Astrocyte (in vitro differentiated cells and primary cell): ENCODE measurements around the gene HHIP. TPM values are rescaled to one million over a fixed set of nuclear protein-coding genes. Genes with fewer than 3 reads are reported as not detected.

Experiments used
- DNase-seq: peaks from one replicate; pipeline ENCODE4 v3.0.0-alpha.2; 2010; ENCODE audit warnings: low read depth
- FAIRE-seq: peaks from 2 replicates; lab custom pipeline; 2011; peaks lifted over from hg19 to GRCh38; lab: Jason Lieb, UNC
- H2AFZ ChIP-seq: 2 replicates; pipeline ENCODE4 v1.6.0; 2012; ENCODE audit warnings: low read depth, low read length, inconsistent platforms
- H3K27ac ChIP-seq: 2 replicates; pipeline ENCODE4 v1.5.1; 2011; ENCODE audit warnings: low read depth, low read length, inconsistent platforms
- H3K27me3 ChIP-seq: 2 replicates; pipeline ENCODE4 v1.6.0; 2011; ENCODE audit warnings: low read length, inconsistent platforms; ENCODE audit not compliant: insufficient read depth
- H3K36me3 ChIP-seq: 2 replicates; pipeline ENCODE4 v1.5.1; 2011; ENCODE audit warnings: low read length, inconsistent platforms; ENCODE audit not compliant: insufficient read depth
- H3K4me1 ChIP-seq: 2 replicates; pipeline ENCODE4 v1.5.1; 2011; ENCODE audit warnings: low read length, inconsistent platforms; ENCODE audit not compliant: insufficient read depth
- H3K4me2 ChIP-seq: 2 replicates; pipeline ENCODE4 v1.6.0; 2012; ENCODE audit warnings: low read length, inconsistent platforms
- H3K4me3 ChIP-seq: 2 replicates; pipeline ENCODE4 v1.5.1; 2011; ENCODE audit warnings: low read depth, mild to moderate bottlenecking, low read length, inconsistent platforms; ENCODE audit not compliant: insufficient read depth
- H3K79me2 ChIP-seq: 2 replicates; pipeline ENCODE4 v1.6.0; 2012; ENCODE audit warnings: mild to moderate bottlenecking, low read length, inconsistent platforms; ENCODE audit not compliant: insufficient read depth
- H3K9ac ChIP-seq: 2 replicates; pipeline ENCODE4 v1.6.0; 2012; ENCODE audit warnings: mild to moderate bottlenecking, low read length, inconsistent platforms
- H3K9me3 ChIP-seq: 2 replicates; pipeline ENCODE4 v1.5.1; 2012; ENCODE audit warnings: low read depth, mild to moderate bottlenecking, low read length, inconsistent platforms; ENCODE audit not compliant: insufficient read depth
- H4K20me1 ChIP-seq: 2 replicates; pipeline ENCODE4 v1.6.0; 2012; ENCODE audit warnings: low read length, inconsistent platforms; ENCODE audit not compliant: insufficient read depth
- H3K27ac Mint-ChIP-seq: one replicate; pipeline ENCODE4 v1.8.0; 2021; ENCODE audit warnings: mild to moderate bottlenecking, mixed read lengths; ENCODE audit not compliant: unreplicated experiment
- H3K27me3 Mint-ChIP-seq: one replicate; pipeline ENCODE4 v1.8.0; 2021; ENCODE audit warnings: low read depth, mixed read lengths; ENCODE audit not compliant: unreplicated experiment
- H3K36me3 Mint-ChIP-seq: one replicate; pipeline ENCODE4 v1.8.0; 2021; ENCODE audit warnings: low read depth, mixed read lengths; ENCODE audit not compliant: unreplicated experiment
- H3K4me1 Mint-ChIP-seq: one replicate; pipeline ENCODE4 v1.8.0; 2021; ENCODE audit warnings: low read depth, mixed read lengths; ENCODE audit not compliant: unreplicated experiment
- H3K4me3 Mint-ChIP-seq: one replicate; pipeline ENCODE4 v1.8.0; 2021; ENCODE audit warnings: mild to moderate bottlenecking, moderate library complexity, mixed read lengths; ENCODE audit not compliant: unreplicated experiment
- H3K9me3 Mint-ChIP-seq: one replicate; pipeline ENCODE4 v1.8.0; 2021; ENCODE audit warnings: mild to moderate bottlenecking, mixed read lengths; ENCODE audit not compliant: unreplicated experiment
- CTCF ChIP-seq: IDR thresholded peaks from 2 replicates; pipeline ENCODE4 v1.5.1; 2011; ENCODE audit warnings: low read depth, mild to moderate bottlenecking, inconsistent platforms, low read length, moderate library complexity; ENCODE audit not compliant: insufficient read depth
- EZH2 ChIP-seq: IDR thresholded peaks from 2 replicates; pipeline ENCODE4 v1.6.1; 2012; ENCODE audit warnings: mild to moderate bottlenecking, low read length, inconsistent platforms; ENCODE audit not compliant: insufficient read depth
- total RNA-seq: library from RNA; stranded (reverse); gene quantifications from 2 replicates; pipeline ENCODE4 v1.2.1, GENCODE V29; 2021

Gene HHIP
- total RNA-seq, 1 donor from 2014 or later = 4.0 TPM

- no peak for FAIRE-seq
- no peaks in the 10 kb centered on the region for H3K36me3 Mint-ChIP-seq
These were observed 34.1 kb upstream of the HHIP start for GRCh38 chr4:144611850-144612249.

DNA sequence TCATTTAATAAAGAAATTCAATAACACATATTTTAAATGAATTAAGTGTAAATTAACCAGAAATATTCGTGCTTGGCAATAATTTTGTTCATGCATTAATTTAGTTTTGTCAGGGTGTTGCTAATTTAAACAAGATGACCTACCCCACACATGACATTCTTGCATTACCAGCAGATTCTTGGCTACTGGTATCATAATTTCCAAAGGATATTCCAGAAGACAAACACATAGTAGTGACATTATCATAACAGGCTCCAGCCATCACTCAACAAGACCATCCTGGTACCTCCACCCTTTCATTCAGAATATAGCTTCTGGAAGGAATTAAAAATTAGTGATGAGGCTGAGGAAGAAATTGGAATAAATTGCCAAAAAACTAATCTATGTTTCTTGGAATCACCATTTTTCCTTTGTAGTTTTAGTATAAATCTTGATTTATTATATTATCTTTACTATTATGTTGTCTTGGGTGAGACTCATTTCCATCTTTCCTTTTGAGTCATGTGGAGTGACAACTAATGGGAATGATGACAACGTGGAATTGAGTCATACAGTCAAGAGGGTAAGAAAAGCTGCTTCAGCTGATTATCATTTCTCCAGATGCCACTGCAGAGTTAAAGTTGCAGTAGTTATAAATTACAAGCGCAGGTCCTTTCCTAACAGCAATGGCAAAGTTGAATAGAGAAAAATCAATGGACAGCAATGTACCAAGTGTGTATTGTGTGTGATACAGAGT is 30.9 kb upstream of the HHIP start:
- Histone ChIP-seq H3K79me2 (no peaks in the 10 kb centered on the region), H3K4me1 (peaks cover 7% of the 10 kb centered on the region), H3K4me3 (no peak overlapping the region), H2AFZ (no peak overlapping the region), H3K27ac (no peak overlapping the region), H3K27me3 (no peaks in the 10 kb centered on the region), H3K36me3 (no peaks in the 10 kb centered on the region), H3K9ac (no peak overlapping the region), H4K20me1 (no peaks in the 10 kb centered on the region), H3K4me2 (no peak overlapping the region), H3K9me3 (no peaks in the 10 kb centered on the region)
- peaks cover 2% of the 10 kb centered on the region for H3K4me1 Mint-ChIP-seq
- FAIRE-seq (peak; percentile 37), DNase-seq (peak; percentile 43)
- no peak overlapping the region for H3K4me3 Mint-ChIP-seq
- no peaks in the 10 kb centered on the region for H3K36me3 Mint-ChIP-seq
- no peak overlapping the region for H3K27ac Mint-ChIP-seq
- no peaks in the 10 kb centered on the region for H3K9me3 Mint-ChIP-seq
- TF ChIP-seq EZH2 = no peak
- no peak for TF ChIP-seq CTCF
- H3K27me3 Mint-ChIP-seq = peaks cover 2% of the 10 kb centered on the region

More at GRCh38 chr4:144611850-144612249, 34.1 kb upstream of the HHIP start:
- Histone ChIP-seq H3K36me3 (no peaks in the 10 kb centered on the region), H4K20me1 (no peaks in the 10 kb centered on the region), H2AFZ (no peak overlapping the region), H3K4me3 (no peak overlapping the region), H3K4me1 (peaks cover 7% of the 10 kb centered on the region), H3K9ac (no peak overlapping the region), H3K79me2 (no peaks in the 10 kb centered on the region), H3K27ac (no peak overlapping the region), H3K4me2 (no peak overlapping the region), H3K27me3 (no peaks in the 10 kb centered on the region), H3K9me3 (no peaks in the 10 kb centered on the region)
- TF ChIP-seq EZH2 (no peak), CTCF (peak; percentile 25)
- Mint-ChIP-seq H3K9me3 (no peaks in the 10 kb centered on the region), H3K4me1 (peaks cover 2% of the 10 kb centered on the region), H3K27me3 (no peaks in the 10 kb centered on the region), H3K4me3 (no peak overlapping the region), H3K27ac (no peak overlapping the region)
- no peak for DNase-seq

- Histone ChIP-seq H4K20me1 (no peaks in the 10 kb centered on the region), H3K9ac (no peak overlapping the region), H3K4me3 (no peak overlapping the region), H3K9me3 (no peaks in the 10 kb centered on the region), H3K4me1 (no peaks in the 10 kb centered on the region), H3K36me3 (no peaks in the 10 kb centered on the region), H3K27ac (no peak overlapping the region), H3K4me2 (no peak overlapping the region), H2AFZ (no peak overlapping the region), H3K27me3 (no peaks in the 10 kb centered on the region), H3K79me2 (no peaks in the 10 kb centered on the region)
- no peak for TF ChIP-seq CTCF
- no peak for TF ChIP-seq EZH2
- Mint-ChIP-seq H3K9me3 (no peaks in the 10 kb centered on the region), H3K4me3 (no peak overlapping the region), H3K4me1 (no peaks in the 10 kb centered on the region), H3K27ac (no peak overlapping the region), H3K36me3 (no peaks in the 10 kb centered on the region), H3K27me3 (peaks cover 2% of the 10 kb centered on the region)
- DNase-seq (no peak), FAIRE-seq (no peak)
These were observed 24.3 kb upstream of the HHIP start for GRCh38 chr4:144621681-144622080.
